Stomach smooth muscle (tissue), 2 donors: ENCODE data around the gene MKNK1.

Experiments used
- H3K27ac ChIP-seq: one replicate; pipeline ENCODE4 v1.7.0; 2013; ENCODE audit warnings: mild to moderate bottlenecking, low read length, inconsistent platforms
- H3K27me3 ChIP-seq, 2 donors: one replicate each; pipeline ENCODE4 v1.7.0; 2013; ENCODE audit warnings: low read length in 2 of 2; ENCODE audit not compliant: insufficient read depth in 2 of 2, control insufficient read depth in 1 of 2
- H3K36me3 ChIP-seq, 2 donors: one replicate each; pipeline ENCODE4 v1.7.0; 2013; ENCODE audit warnings: low read length in 2 of 2; ENCODE audit not compliant: control insufficient read depth in 2 of 2, insufficient read depth in 2 of 2
- H3K4me1 ChIP-seq: one replicate; pipeline ENCODE4 v1.7.0; 2013; ENCODE audit warnings: low read length; ENCODE audit not compliant: control insufficient read depth, insufficient read depth
- H3K4me3 ChIP-seq, 2 donors: one replicate each; pipeline ENCODE4 v1.7.0; 2013; ENCODE audit warnings: low read length in 2 of 2
- H3K9ac ChIP-seq, 2 donors: one replicate each; pipeline ENCODE4 v1.7.0; 2013; ENCODE audit warnings: low read length in 2 of 2, mild to moderate bottlenecking in 1 of 2
- H3K9me3 ChIP-seq, 2 donors: one replicate each; pipeline ENCODE4 v1.7.0; 2013; ENCODE audit warnings: low read length in 2 of 2; ENCODE audit not compliant: control insufficient read depth in 2 of 2
- donor health status: healthy.
- donor health status: Pancreatic carcinoma.

Gene MKNK1

DNA sequence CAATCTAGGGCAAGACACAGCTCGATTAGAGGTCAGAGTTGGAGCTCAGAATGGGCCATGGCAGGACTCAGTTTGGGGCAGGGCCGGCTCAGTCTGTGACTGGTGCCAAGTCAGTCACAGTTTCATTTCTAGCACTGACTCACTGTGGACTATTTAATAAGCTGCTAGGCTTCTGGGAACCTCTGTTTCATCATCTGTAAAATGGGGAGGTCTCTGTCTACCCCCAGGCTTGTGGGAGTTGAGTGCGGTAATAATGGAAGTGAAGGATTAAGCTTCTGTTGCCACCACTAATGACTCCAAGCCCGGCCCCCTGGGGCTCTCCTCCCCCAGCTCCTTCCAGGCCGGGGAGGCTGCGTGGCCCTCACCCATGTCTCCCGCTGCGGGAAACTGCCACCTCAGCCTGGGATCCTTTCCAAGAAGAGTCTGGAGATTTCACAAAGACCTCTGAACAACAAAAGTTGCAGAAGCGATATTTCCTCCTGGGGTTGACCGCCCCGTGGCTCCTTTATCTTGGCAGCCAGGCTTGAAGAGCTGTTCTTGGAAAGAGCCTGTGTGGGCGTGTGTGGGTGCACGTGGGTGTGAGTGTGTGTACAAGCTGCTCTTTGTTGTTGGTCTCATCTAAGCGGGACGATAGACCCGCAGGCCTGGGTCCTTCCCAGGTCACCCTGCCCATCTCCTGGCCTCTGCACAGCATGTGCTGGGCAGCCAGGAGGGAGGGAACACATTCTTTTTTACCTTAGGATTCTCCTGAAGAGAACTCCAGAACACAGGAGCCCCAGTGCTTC is 81.7 kb downstream of the MKNK1 start:
- Histone ChIP-seq H3K27me3 (peaks cover 11 to 15% of the 10 kb centered on the region in 2 donors), H3K4me3 (no peak overlapping the region), H3K4me1 (peaks cover 3% of the 10 kb centered on the region), H3K9me3 (no peaks in the 10 kb centered on the region), H3K27ac (no peak overlapping the region), H3K36me3 (no peaks in the 10 kb centered on the region), H3K9ac (no peak overlapping the region)

DNA sequence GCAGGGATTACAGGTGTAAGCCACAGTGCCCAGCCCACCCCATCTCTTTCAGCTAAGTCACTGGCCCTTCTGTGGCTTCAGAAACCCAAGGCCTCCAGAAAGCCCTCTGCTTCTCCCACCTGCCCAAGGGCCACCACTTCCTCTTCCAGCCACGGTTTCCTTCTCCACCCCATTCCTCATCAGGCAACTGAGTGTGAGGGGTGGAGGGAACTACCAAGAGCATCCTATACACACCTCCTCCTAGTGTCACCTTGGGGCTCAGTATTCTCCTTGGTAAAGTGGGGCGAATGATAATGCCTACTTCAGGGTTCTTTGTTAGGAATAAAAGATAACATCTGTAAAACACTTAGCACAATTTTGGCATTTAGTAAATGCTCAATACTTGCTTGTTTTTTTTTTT is 82.7 kb downstream of the MKNK1 start:
- no peak overlapping the region for H3K9ac ChIP-seq
- H3K9me3 ChIP-seq = no peaks in the 10 kb centered on the region
- no peak overlapping the region for H3K4me3 ChIP-seq
- no peak overlapping the region for H3K27ac ChIP-seq
- H3K36me3 ChIP-seq = no peaks in the 10 kb centered on the region
- peaks cover 3% of the 10 kb centered on the region for H3K4me1 ChIP-seq
- peaks cover 7 to 21% of the 10 kb centered on the region in 2 donors for H3K27me3 ChIP-seq

DNA sequence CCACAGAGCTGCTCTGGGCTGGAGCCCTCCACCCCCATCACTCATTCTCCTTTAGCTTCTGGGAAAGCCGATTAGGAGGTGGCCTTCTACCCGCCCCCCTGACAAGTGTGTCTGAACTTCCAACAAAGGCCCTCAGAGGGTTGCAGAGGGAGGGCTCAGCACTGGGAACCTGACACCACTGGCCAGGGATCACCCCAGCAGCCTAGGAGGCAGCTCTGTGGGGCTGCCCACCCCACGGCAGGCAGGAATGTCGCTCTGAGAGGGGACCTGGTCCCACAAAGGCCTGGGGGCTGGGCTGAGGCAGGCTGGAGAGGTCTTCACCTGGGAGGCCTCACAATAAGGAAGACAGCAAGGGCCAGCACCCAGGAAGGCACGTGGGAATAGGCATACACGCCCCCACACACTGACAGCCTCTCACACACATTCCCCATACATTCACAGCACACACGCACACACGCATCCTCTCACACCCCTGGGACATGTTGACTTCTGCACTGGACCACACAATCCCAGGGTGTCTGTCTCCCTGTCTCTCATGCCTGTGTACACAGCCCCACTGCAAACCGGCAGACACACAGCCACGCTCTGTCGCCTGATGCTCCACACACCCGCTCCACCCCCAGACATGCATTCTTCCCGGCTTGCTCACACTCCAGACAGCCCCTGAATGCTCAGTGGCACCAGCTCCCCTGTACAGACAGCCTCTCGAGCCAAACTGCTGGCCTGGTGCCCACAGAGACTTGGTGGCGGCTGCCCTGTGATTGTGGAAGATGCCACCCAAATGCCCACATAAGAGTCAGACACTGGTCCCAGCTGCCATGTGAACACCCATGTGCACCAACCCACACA is 83.8 kb downstream of the MKNK1 start:
- Histone ChIP-seq H3K36me3 (no peaks in the 10 kb centered on the region), H3K9ac (no peak overlapping the region), H3K27ac (no peak overlapping the region), H3K9me3 (no peaks in the 10 kb centered on the region), H3K4me1 (peaks cover 3% of the 10 kb centered on the region), H3K27me3 (peaks cover 5 to 21% of the 10 kb centered on the region in 2 donors), H3K4me3 (no peak overlapping the region)

DNA sequence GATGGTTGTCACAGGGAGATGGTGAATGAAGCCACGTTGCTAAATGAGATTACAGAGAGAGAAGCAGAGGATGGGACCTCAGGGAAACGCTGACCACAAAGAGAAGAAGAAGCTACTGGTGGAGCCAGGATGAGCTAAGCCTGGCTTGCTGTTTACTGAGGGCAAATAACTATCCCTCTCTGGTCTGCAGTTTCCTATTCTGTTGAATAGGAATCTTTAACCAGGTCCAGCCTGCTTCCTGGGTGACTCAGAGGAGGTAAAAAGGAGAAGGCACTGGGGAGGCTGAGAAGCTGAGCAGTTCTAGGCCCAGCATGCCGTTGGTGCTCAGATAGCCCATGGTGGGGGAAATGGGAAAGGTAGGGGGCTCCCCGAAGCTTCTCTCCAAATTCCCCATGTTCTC is 84.9 kb downstream of the MKNK1 start:
- no peaks in the 10 kb centered on the region for H3K9me3 ChIP-seq
- peaks cover 5 to 18% of the 10 kb centered on the region in 2 donors for H3K27me3 ChIP-seq
- H3K4me1 ChIP-seq = peaks cover 3% of the 10 kb centered on the region

DNA sequence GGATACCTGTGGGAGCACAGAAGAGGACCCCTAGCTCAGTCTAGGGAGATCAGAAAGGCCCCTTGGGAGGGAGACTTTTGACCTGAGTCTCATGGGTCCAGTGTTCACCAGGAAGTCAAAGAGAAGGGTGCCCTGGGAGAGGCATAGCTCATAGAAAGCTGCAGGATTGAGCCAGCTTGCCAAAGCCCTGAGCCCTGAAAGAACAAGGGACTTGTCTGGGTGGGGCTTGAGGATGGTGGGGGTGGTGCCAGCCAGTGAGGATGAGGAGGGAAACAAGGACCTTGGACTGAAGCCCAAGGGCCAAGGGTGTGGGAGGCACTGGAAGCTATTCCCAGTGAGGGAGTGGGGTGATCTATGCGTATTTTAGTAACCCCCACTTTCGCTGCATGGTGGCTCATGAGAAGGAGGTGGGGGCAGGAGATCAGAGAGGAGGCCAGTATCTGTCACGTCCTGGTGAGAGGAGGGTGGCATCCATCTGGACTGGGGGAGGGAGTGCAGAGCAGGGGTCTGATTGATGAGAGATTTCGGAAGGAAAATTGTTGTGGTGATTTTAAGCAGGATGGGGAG is 86.1 kb downstream of the MKNK1 start:
- H3K36me3 ChIP-seq = no peaks in the 10 kb centered on the region
- H3K4me3 ChIP-seq = no peak overlapping the region
- H3K9me3 ChIP-seq = no peaks in the 10 kb centered on the region
- no peak overlapping the region for H3K9ac ChIP-seq
- peaks cover 5 to 18% of the 10 kb centered on the region in 2 donors for H3K27me3 ChIP-seq
- peaks cover 3% of the 10 kb centered on the region for H3K4me1 ChIP-seq
- H3K27ac ChIP-seq = no peak overlapping the region

More for the DNA sequence above, 84.9 kb downstream of the MKNK1 start:
- Histone ChIP-seq H3K4me3 (no peak overlapping the region), H3K27ac (no peak overlapping the region), H3K36me3 (no peaks in the 10 kb centered on the region), H3K9ac (no peak overlapping the region)

DNA sequence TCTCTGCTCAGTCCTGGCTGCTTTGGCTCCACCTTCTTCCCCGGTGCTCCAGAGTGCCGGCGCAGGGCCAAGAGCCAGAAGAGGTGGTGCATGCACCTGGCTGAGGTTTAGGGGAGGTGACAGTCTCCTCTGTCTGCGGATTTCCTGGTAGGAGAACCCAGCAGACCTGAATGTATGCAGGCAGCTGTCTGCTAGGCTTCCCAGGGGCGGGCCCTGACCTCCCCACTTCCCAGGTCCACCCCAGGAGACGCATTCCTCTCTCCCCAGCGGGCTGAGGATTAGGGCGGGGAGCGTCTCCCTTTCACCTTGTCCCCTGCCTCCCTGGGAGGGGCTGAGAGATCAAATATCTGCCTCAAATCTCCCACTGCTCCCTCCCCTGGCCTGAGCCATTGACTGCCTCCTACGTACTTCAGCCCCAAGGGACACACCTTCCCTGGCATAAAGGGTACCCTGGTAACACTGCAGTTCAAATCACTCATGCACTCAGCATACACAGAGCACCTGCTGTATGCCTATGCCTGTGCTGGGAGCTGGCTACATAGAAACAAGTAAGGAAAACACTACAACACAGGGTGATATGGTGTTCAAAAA is 87.0 kb downstream of the MKNK1 start:
- H3K27ac ChIP-seq = no peak overlapping the region
- no peaks in the 10 kb centered on the region for H3K4me1 ChIP-seq
- H3K27me3 ChIP-seq = peaks cover 5 to 18% of the 10 kb centered on the region in 2 donors
- no peaks in the 10 kb centered on the region for H3K9me3 ChIP-seq
- H3K4me3 ChIP-seq = no peak overlapping the region
- no peaks in the 10 kb centered on the region for H3K36me3 ChIP-seq
- H3K9ac ChIP-seq = no peak overlapping the region

DNA sequence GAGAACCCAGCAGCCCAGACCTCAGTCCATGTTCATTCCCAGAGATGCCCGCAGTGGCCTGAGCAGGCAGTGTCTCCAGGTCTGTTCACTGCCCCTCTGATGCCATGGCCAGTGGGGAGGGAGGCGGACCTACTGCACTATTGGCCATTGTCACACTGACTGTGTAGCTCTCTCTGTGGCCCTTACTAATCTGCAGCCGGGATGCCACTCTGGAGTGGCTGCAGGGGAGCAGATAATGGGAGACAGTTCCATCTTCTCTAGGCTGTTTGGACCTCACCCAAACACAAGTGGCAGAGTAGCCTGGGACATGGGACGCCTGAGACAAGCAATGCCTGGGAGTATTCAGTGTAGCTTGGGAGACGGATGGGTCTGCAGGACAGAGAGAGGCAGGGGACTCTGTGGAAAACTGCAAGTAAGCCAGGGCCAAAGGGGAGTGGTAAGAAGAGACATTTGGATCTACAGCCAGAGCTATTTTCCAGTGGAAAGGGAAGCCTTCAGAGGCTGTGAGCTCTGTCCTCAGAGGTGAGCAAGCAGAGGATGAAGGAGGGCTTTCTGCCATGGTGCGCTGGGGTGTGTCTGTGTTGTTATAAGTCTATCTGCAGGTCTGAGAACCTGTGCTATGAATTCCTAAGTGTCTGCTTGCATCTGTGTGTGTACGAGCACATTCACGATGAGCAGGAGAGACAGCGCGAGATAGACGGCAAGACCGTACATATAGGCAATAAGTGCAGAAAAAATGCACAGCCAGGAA is 87.7 kb downstream of the MKNK1 start:
- Histone ChIP-seq H3K36me3 (no peaks in the 10 kb centered on the region), H3K9ac (no peak overlapping the region), H3K9me3 (no peaks in the 10 kb centered on the region), H3K27me3 (peaks cover 7 to 20% of the 10 kb centered on the region in 2 donors), H3K4me3 (no peak overlapping the region), H3K4me1 (no peaks in the 10 kb centered on the region), H3K27ac (no peak overlapping the region)

DNA sequence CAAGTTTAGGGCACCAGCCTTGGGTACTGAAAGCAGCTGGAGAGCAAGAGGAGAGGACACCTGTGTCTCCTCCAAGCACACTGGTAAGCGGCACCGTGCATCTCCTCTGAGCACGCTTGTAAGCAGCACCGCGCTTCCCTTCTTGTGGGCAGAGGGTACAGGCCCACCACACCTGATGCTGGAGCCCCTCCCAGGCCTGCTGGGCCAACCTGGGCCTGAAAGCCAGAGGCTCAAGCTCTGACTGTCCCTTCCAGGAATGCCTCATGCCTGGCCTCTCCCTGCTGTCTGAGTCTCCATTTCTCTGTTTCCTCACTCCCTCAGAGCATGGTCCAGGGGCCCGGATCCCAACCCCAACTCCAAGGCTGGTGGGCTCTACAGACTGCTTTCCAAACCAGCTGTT is 88.5 kb downstream of the MKNK1 start:
- Histone ChIP-seq H3K27ac (no peak overlapping the region), H3K4me1 (no peaks in the 10 kb centered on the region), H3K36me3 (no peaks in the 10 kb centered on the region), H3K9ac (no peak overlapping the region), H3K9me3 (no peaks in the 10 kb centered on the region), H3K4me3 (no peak overlapping the region), H3K27me3 (peaks cover 7 to 20% of the 10 kb centered on the region in 2 donors)

DNA sequence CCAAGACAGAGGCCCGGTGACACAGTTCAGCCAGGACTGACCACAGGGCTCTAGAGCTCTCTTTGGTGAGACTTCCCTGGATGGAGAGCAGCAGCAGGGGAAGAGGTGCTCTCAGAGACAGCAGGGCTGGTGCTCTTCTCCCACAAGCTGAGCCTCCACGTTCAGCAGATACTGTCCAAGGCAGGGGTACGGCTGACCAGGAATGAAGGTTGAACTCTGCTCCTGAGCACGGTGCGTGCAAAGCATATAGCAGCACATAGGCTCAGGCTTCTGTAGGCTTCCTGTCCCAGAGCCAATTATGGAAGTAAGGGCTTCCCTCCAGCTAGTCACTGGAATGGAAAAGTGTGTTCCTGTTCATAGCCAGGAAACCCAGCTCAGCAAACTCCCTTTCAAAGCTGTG is 90.5 kb downstream of the MKNK1 start:
- H3K27ac ChIP-seq = no peak overlapping the region
- H3K9ac ChIP-seq = no peak overlapping the region
- H3K4me1 ChIP-seq = no peaks in the 10 kb centered on the region
- no peak overlapping the region for H3K4me3 ChIP-seq
- peaks cover 7 to 22% of the 10 kb centered on the region in 2 donors for H3K27me3 ChIP-seq
- H3K9me3 ChIP-seq = no peaks in the 10 kb centered on the region
- H3K36me3 ChIP-seq = no peaks in the 10 kb centered on the region

DNA sequence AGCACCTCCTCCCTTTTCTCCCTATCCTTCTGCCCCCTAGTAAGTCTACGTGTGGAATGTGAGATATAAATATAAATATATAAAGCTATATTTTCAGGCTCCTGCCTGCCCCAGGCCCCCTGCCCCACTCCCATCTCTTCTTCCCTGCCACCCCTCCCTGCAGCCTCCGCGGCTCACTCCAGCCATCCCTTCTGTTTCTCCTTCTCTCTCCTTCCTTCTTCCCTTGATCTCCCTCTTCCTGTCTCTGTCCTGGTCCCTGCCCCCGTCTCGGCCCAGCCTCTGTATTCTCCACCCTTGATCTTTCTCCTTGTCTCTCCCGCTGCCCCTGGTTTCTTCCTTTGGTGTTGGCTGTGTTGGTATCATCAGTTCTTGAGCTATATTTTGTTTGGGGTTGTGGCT is 91.3 kb downstream of the MKNK1 start:
- peaks cover 10 to 17% of the 10 kb centered on the region in 2 donors for H3K27me3 ChIP-seq
- no peak overlapping the region for H3K4me3 ChIP-seq
- no peaks in the 10 kb centered on the region for H3K36me3 ChIP-seq
- H3K9me3 ChIP-seq = no peaks in the 10 kb centered on the region
- no peaks in the 10 kb centered on the region for H3K4me1 ChIP-seq
- no peak overlapping the region for H3K27ac ChIP-seq
- no peak overlapping the region for H3K9ac ChIP-seq
